GM21526 (cell line): Measurements from ENCODE around the gene AMPH.

Experiments
- ATAC-seq: cut with Tn5 transposase; IDR thresholded peaks from one replicate; pipeline ENCODE4 v1.9.1; 2021; ENCODE audit warnings: moderate library complexity; ENCODE audit not compliant: unreplicated experiment, low FRiP score

The AMPH gene

DNA sequence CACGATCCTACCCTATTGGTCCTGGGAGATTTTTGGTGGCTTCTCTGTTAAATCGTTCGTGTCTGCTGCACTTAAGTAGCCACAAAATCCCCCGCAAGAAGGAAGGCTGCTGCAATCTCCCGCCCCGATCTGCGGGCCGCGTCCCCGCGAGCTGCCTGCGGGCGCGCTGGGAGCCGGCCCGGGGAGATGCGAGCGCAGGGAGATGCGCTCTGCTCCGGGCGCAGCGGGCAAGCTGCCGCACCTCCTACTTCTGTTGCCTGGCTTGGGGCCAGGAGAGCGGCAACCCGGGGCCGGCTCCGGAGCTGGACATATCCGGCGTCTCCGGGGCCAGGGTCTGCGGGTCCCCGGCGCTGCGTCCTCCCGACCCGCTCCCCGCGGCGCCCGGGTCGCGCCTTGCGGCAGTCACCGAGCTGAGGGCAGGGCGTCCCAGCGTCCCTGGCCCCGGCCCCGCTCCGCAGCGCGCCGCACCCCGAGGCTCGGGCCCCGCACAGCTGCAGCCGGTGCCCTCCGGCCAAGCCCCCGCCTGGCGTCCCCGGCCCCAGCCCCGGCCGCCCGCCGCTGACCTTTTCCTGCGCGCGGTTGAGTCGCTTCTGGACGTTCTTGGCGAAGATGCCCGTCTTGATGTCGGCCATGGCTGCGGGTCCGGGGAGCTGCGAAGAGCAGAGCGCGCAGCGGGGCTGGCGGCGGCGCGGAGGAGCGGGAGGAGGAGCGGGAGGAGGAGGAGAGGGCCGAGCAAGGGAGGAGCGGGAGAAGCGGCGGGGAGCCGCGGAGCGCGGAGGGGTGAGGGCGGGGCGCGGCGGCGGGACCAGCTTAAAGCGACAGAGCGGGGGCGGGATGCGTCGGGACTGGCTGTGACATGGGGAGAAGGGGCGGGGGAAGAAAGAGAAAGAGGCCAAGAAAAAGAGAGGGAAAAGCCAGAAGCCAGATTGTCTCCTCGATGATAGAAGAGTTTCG is at the start of gene AMPH:
TSS of gene AMPH (minus strand) at position 654 of the 954 bp plus-strand sequence. CDS start at position 632, 22 bp downstream.
- ATAC-seq: no peak

DNA sequence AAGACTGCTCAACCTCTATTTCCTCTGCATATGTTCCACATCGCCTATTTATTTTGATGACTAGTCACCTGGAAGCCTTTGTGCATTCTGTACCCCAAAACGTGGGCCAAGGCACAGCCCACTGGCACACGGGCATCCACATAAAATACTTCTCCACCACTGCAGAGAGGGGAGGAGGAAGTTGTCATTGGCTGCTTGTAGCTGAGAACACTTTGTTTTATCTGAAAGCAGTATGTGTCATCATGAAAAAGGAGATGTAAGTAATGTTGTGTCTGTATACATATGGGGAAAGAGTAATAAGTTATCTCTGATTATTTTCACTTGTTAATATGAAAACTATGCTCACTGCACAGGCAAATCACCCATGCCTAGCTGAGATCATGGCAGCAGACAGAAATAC is 48.2 kb upstream of the AMPH start:
- ATAC-seq: no peak

DNA sequence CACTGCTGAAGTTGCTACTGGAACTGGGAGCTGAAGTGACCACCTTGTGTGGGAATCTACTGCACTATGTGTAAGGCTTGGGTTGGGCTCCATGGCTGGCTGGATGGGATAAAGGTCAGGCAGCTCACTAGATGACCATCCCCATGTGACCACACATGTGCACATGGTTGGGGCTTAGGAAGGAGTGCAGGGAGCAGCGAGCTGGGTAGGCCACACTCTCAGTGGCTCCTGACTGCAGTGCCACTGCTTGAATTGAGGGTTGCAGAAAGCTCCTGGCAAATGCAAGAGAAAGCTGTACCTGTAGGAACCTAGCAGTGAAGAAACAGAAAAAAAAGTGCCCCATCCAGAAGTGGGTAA is 47.5 kb upstream of the AMPH start:
- ATAC-seq: no peak

DNA sequence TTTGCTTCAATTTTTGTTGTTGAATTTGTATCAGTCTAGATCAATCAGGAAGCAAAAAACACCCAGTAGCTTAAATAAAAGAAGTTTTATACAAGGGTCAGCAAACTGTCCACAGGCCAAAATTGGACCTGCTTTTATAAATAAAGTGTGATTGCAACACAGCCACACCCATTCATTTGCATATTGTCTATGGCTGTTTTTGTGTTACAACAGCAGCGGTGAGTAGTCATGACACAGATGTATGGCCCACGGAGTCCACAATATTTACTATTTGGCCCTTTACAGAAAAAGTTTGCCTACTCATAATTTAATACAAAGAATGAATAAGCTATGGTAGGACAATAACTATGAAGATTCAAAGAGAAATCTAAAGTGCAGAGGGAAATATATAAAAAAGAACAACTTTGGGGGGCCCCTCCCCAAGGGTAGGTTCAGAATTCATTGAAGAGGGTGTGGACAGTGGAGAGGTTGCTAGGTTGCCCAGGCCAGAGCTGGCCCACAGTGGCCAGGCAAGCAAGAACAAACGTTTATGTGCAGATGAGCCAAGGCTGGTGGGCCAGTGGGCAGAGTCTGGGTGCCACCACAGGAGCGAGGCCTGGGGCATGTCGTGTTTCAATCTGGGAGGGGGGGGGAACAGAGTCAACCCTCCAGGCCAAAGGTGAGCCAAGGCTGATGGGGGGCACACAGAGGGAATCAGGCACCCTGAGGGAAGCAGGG is 47.0 kb upstream of the AMPH start:
- no peak for ATAC-seq

DNA sequence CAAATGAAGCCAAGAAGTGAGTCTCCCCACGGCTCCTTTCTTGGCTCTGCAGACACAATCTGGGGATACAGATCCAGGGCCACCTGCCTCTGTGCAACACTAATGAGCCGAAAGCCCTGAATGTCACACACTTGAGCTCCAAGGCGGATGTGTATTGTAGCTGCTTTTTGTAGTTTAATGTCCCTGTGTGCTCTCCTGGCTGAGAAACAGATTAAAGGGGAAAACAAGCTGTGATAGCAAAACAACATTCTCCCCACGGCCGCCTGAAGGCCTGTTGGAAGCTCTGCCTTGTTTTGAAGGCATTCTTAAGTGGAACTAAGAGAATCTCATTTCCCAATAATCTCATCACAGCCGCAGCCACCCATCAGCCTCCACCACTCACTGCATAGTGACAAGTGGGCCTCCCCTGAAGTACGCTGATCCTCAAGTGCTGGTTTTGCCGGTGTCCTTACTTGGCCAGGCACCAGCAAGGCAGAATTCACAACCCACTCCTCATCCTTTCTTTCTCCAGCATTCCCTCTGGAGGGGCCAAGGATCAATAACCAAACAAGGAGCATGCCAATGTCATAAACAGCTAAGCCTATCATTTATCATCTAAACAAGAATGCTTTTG is 44.4 kb upstream of the AMPH start:
- ATAC-seq: no peak

DNA sequence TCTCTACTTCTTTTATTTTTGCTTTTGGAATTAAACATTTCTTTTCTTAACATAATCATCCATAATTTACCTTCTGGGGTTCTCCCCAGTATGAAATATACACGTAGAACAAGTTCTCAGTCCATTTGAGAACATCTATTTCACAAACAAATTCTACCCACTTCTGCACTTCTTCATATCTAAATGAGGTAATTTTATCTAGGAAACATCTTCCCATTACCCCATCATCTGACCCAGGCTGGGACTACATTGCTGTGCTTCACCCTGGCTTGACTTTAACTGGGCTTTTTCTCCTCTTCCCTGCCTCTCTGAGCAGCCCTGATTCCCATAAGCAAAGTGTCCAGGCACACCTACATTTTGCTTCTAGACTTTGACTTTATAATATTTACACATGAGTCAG is 43.3 kb upstream of the AMPH start:
- no peak for ATAC-seq

DNA sequence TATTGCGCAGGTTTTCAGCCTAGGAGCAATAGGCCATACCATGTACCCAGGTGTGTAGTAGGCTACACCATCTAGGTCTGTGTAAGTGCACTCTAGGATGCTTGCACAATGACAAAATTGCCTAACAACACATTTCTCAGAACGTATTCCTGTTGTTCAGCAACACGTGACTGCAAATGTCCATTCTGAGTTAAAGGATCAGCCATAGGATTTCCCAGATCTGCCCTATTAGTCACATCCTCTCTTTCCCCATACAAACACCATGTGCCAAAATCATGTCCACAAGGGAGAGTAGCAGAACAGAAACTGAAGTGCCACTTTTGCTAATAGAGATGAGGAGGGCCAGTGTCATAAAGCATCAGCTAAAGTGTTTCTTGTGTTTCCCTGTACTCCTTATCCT is 42.6 kb upstream of the AMPH start:
- ATAC-seq: no peak

DNA sequence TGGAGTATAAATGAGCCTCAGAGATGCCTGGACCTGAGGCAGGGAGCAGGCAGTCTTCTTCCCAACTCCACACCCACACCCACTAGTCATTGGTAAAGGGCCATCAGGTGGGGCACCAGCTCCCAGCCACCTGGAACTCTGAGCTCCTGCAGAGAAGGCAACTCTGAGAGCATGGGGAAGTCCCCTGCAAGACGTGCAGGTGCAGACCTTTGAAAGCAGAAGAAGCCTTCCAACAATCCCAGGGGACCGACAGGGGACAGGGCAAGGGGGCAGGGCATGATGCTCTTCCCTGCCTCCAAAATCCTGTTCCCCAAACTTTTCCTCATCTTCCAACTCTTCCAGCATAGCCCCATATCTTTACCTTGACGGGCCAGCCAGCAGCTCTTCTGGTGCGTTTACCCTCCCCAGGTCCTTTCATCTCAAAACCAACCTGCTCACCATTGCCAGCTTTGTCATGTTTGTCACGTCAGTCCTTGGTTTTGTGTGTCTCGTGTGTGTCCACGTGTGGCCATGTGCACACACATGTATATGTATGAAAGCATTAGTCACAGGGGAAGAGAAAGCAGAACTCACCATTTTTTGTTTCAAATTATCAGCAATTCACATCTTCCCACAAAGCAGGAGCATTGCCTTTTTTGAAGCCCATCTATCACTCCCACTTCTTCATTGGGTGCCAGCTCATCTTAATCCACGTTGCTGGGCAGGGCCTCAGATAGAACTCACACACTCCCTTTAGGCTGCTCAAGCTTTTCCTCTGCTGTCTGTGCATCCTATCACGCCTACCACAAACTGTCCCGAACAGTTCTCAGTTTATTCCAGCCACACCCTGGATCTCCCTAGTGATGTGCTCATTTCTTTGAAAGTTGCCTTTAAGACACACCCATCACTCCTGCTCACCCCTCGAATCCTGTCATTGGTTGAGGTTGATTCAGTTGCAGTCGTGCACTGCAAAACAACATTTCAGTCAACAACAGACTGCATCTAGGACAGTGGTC is 41.0 kb upstream of the AMPH start:
- ATAC-seq: no peak

DNA sequence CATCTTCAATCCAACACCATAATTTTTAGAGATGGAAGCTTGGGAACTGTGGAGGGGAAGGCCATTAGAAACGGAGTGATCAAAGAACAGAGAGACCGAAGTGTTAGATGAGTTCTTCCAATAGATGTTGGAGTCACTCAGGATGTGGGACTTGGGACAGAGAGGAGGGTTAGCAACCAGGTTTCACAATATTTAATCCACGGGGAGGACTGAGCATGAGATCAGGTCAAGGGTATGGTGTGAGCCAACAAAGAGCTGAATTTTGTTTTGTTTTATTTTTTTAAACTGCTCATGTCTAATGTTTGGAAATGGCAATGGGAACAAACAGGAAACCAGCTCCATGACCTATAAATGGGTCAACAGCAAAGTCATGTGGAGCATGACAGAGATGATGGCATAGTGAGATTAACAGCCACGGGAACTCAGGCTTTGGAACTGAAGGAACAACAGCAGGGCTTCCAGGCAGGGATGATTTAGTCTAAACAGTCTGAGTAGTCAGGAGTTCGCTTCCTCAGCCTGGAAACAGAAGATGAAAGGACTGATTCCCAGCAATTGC is 38.9 kb upstream of the AMPH start:
- no peak for ATAC-seq

DNA sequence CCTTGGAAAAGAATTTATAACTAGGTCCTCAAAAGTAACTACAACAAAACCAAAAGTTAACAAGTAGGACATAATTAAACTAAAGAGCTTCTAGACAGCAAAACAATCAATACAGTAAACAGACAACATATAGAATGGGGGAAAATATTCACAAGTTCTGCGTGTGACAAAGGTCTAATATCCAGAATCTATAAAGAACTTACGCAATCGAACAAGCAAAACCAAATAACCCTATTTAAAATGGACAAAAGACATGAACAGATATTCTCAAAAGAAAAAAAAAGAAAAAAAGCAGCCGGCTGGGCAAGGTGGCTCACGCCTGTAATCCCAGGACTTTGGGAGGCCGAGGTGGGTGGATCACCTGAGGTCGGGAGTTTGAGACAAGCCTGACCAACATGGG is 33.8 kb upstream of the AMPH start:
- ATAC-seq: no peak

DNA sequence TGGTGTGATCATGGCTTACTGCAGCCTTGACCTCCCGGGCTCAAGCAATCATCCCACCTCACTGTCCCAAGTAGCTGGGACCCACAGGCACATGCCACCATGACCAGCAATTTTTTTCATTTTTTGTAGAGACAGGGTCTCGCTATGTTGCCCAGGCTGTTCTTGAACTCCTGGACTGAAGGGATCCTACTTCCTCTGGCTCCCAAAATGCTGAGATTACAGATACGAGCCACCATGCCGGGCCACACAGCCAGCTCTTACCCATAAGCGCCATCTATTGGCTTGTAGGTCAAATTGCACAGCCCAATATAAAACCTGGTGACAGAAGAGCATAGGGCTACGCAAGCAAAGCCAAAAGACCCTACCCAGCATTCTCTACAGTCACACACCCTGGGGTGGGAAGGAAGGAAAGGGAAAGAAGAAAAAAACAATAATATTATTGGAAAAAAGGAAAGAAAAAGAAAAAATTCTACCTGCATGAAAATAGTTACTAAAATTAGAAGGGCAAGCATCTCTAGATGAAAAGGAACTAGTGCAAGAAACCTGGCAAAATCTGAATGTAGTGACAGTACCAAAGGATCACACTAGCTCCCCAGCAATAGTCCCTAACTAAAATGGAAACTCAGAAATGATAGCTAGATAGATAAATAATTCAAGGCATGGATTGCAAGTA is 29.4 kb upstream of the AMPH start:
- peak; percentile 89 for ATAC-seq

DNA sequence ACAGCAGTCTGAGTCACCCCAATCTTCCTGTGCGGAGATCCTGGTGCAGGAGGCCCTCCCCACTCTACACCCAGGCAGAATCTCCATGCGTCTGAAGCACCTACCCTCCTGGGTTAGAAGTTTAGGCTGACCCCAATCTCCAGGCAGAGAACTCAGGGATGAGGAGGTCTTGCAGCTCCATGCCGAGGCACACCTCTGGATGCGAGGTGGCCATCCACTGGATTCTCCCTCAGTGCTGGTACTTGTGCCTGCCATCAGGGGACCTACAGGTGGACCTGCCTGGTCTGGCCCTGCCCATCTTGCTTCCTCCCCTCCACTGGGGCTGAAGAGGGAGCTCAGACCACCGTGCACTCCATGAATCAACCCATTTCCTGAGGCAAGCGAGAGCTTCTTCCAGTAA is 28.8 kb upstream of the AMPH start:
- ATAC-seq: no peak

DNA sequence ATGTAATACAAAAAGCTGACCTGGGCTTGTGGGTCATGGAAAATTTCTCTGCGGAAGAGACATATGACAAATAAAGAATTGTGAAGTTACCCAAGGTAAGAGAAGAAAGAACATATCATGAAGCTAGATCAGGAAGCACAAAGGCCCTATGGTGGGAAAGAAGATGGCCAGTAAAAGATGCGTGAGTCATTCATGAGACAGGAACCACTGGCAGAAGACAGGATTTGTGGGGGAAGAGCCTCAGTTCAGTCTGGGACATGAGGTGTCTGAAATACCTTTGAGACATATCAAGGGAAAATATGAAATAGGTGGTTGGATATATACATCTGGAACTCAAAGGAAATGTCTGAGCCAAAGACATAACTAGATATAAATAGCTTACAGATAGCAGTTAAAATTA is 27.7 kb upstream of the AMPH start:
- no peak for ATAC-seq

DNA sequence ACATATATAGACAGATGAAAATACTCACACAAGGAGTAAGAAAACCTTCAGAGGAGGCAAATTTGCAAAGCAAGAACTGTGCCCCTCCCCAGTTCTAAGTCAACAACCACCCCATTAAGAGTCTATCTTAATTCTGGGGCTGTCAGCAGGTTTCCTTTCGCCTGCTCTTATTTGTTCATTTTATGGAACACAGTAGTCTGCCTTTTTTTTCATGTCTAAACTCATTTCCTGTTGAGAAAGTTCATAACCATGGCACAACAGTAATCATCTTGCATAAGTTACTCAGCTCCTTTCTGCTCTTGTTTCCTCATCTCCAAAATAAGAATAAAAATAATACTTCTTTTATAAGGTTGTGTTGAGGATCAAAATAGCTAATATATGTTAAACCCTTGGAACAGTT is 25.8 kb upstream of the AMPH start:
- no peak for ATAC-seq

DNA sequence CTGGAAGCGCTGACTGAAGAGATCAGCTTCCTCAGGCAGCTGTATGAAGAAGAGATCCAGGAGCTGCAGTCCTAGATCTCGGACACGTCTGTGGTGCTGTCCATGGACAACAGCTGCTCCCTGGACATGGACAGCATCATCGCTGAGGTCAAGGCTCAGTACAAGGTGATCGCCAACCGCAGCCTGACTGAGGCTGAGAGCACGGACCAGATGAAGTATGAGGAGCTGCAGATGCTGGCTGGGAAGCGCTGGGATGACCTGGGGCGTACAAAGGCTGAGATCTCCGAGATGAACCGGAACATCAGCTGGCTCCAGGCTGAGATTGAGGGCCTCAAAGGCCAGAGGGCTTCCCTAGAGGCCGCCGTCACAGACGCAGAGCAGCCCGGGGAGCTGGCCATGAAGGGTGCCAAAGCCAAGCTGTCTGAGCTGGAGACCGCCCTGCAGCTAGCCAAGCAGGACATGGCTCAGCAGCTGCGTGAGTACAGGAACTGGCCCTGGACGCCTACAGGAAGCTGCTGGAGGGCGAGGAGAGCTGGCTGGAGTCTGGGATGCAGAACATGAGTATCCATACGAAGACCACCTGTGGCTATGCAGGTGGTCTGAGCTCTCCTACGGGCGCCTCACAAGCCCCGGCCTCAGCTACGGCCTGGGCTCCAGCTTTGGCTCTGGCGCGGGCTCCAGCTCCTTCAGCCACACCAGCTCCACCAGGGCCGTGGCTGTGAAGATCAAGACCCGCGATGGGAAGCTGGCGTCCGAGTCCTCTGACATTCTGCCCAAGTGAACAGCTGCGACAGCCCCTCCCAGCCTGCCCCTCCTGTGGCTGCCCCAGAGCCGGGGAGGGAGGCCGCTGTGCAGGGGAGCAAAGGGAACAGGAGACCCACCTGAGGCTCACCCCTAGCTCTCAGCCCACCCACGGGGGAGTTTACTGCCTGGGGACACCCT is 24.9 kb upstream of the AMPH start:
- no peak for ATAC-seq

DNA sequence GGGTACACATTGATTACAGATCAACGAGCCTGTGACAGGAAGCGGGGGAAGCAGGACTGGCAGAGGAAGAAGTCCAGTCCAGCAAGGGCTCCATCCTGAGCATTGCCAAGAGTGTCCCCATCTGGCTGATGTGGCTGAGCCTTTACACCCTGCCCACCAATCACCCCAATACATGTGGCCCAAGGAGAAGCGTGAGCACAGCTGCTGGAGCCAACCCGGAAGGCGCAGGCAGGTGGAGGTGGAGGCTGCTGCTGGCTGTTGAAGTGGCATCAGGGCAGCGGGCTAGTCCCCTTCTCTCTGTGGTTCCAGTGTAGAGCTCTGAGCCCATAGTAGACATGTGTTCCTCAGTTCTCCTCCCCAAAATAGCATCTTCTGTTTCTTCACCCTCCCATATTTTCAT is 6.8 kb upstream of the AMPH start:
- no peak for ATAC-seq

DNA sequence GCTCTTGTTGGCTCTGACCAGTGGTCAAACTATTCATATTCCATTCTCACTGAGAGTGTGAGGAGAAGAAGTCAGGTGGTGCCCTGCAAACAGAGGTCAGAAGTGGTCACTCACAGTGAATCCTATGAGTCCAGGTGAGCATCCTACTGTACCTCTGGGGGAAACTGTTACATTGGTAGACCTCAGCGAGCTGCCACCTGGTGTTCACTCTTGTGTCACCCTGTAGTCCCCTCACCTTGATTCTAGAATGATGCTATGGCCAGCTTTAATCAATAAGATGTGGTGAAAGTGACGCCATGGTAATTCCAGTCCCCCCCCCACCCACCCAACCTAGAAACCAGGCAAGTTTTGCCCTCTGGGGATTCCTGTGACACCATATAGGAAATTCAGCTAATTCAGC is 1.2 kb upstream of the AMPH start:
- no peak for ATAC-seq
